GM20431 (cell line): Measurements from ENCODE around the gene PIK3CB.
"Not testable (repeated sequence)": the region's sequence is repeated elsewhere in the genome, so short reads cannot be mapped to it uniquely, and the experiment has no call there.

Experiments used
- in situ Hi-C: fragments of 300-500 bp; cut with MseI, MboI; formaldehyde crosslinking; loops from one replicate; pipeline ENCODE4 v1.15.0; 2020; ENCODE audit warnings: low sequenced_read_pairs; ENCODE audit not compliant: unreplicated experiment

Gene PIK3CB

GRCh38 chr3:138809500-138810256 is 25.1 kb downstream of the PIK3CB start:
- in situ Hi-C loops: no loop called here

- in situ Hi-C loops: no loop called here
Measured at GRCh38 chr3:138806376-138807080, 28.2 kb downstream of the PIK3CB start.

- in situ Hi-C loops: no loop called here
Measured at GRCh38 chr3:138803006-138803653, 31.6 kb downstream of the PIK3CB start.

- in situ Hi-C loops: not testable (repeated sequence)
Measured at GRCh38 chr3:138802223-138802622, 32.5 kb downstream of the PIK3CB start.

- in situ Hi-C loops: no loop called here
Measured at GRCh38 chr3:138801792-138802191, 32.9 kb downstream of the PIK3CB start.

GRCh38 chr3:138800248-138800647 is 34.5 kb downstream of the PIK3CB start:
- in situ Hi-C loops: no loop called here

GRCh38 chr3:138799822-138800221 is 34.9 kb downstream of the PIK3CB start:
- in situ Hi-C loops: no loop called here

GRCh38 chr3:138797508-138798038 is 37.2 kb downstream of the PIK3CB start:
- in situ Hi-C loops: no loop called here

GRCh38 chr3:138796761-138797160 is 38.0 kb downstream of the PIK3CB start:
- in situ Hi-C loops: no loop called here

- in situ Hi-C loops: no loop called here
Measured at GRCh38 chr3:138786788-138787271, 47.9 kb downstream of the PIK3CB start.

- in situ Hi-C loops: no loop called here
Measured at GRCh38 chr3:138785951-138786350, 48.8 kb downstream of the PIK3CB start.

- in situ Hi-C loops: not testable (repeated sequence)
Measured at GRCh38 chr3:138785362-138785857, 49.3 kb downstream of the PIK3CB start.

- in situ Hi-C loops: no loop called here
Measured at GRCh38 chr3:138782755-138783154, 52.0 kb downstream of the PIK3CB start.

- in situ Hi-C loops: no loop called here
Measured at GRCh38 chr3:138781012-138781470, 53.7 kb downstream of the PIK3CB start.

GRCh38 chr3:138778643-138779042 is 56.1 kb downstream of the PIK3CB start:
- in situ Hi-C loops: no loop called here

GRCh38 chr3:138776961-138777360 is 57.8 kb downstream of the PIK3CB start:
- in situ Hi-C loops: no loop called here

GRCh38 chr3:138775254-138775595 is 59.5 kb downstream of the PIK3CB start:
- in situ Hi-C loops: no loop called here

- in situ Hi-C loops: no loop called here
Measured at GRCh38 chr3:138774529-138775253, 60.0 kb downstream of the PIK3CB start.

GRCh38 chr3:138771585-138771984 is 63.1 kb downstream of the PIK3CB start:
- in situ Hi-C loops: no loop called here

- in situ Hi-C loops: no loop called here
Measured at GRCh38 chr3:138769616-138770015, 65.1 kb downstream of the PIK3CB start.
